NCI-H1930 (cell line): ENCODE results near the gene ZNRF4.
"Not testable (repeated sequence)": the region's sequence is repeated elsewhere in the genome, so short reads cannot be mapped to it uniquely, and the experiment has no call there.

Experiments used
- DNase-seq, 2 experiments: peaks; one replicate each; lab custom pipeline; 2025; lab: John Stamatoyannopoulos, UW

The ZNRF4 gene

GRCh38 chr19:5473646-5474045 is 18.4 kb downstream of the ZNRF4 start:
- DNase-seq: no peak

- DNase-seq: no peak
Observed at GRCh38 chr19:5477451-5478215, 22.4 kb downstream of the ZNRF4 start.

- DNase-seq: no peak
Observed at GRCh38 chr19:5478241-5478924, 23.2 kb downstream of the ZNRF4 start.

GRCh38 chr19:5478925-5479588 is 23.8 kb downstream of the ZNRF4 start:
- DNase-seq: no peak

GRCh38 chr19:5479958-5480357 is 24.7 kb downstream of the ZNRF4 start:
- no peak for DNase-seq

- DNase-seq: no peak
Observed at GRCh38 chr19:5480427-5480836, 25.2 kb downstream of the ZNRF4 start.

- no peak for DNase-seq
Observed at GRCh38 chr19:5481957-5482356, 26.7 kb downstream of the ZNRF4 start.

GRCh38 chr19:5484398-5485285 is 29.4 kb downstream of the ZNRF4 start:
- no peak for DNase-seq

- no peak for DNase-seq
Observed at GRCh38 chr19:5485286-5485636, 30.0 kb downstream of the ZNRF4 start.

GRCh38 chr19:5485658-5486057 is 30.4 kb downstream of the ZNRF4 start:
- not testable (repeated sequence) for DNase-seq

GRCh38 chr19:5487222-5487621 is 32.0 kb downstream of the ZNRF4 start:
- DNase-seq: no peak

GRCh38 chr19:5489551-5489950 is 34.3 kb downstream of the ZNRF4 start:
- DNase-seq: no peak

GRCh38 chr19:5491565-5491964 is 36.3 kb downstream of the ZNRF4 start:
- DNase-seq: no peak

- DNase-seq: no peak
Observed at GRCh38 chr19:5492281-5492634, 37.0 kb downstream of the ZNRF4 start.

- DNase-seq: no peak
Observed at GRCh38 chr19:5492635-5493409, 37.6 kb downstream of the ZNRF4 start.

GRCh38 chr19:5494773-5495172 is 39.6 kb downstream of the ZNRF4 start:
- DNase-seq: no peak

- DNase-seq: no peak
Observed at GRCh38 chr19:5495792-5496191, 40.6 kb downstream of the ZNRF4 start.

GRCh38 chr19:5497297-5497696 is 42.1 kb downstream of the ZNRF4 start:
- no peak for DNase-seq

- no peak for DNase-seq
Observed at GRCh38 chr19:5498830-5499550, 43.8 kb downstream of the ZNRF4 start.

GRCh38 chr19:5501907-5502306 is 46.7 kb downstream of the ZNRF4 start:
- no peak for DNase-seq

- DNase-seq: no peak
Observed at GRCh38 chr19:5503598-5503997, 48.4 kb downstream of the ZNRF4 start.
